Psoas muscle (tissue), 8 donors: Measurements from ENCODE around the gene EPHA4. TPM values are rescaled to one million over a fixed set of nuclear protein-coding genes. Genes with fewer than 3 reads are reported as not detected.

Experiments
- ATAC-seq, 4 donors: fragments of 200-7000 bp; cut with Tn5 transposase; one replicate each; pipeline ENCODE4 v1.9.1; 2020; ENCODE audit warnings: moderate library complexity in 3 of 4, mild to moderate bottlenecking in 2 of 4
- DNase-seq, 2 donors: peaks; one replicate each; pipeline ENCODE4 v3.0.0-alpha.2; 2020
- H3K27ac ChIP-seq: fragments of 200-600 bp; one replicate; pipeline ENCODE4 v1.8.0; 2022
- H3K27me3 ChIP-seq, 3 donors: fragments of 200-600 bp in 1 of 3; one replicate each; pipeline versions ENCODE4 v1.6.1 to v1.8.0; 2013 to 2022; ENCODE audit warnings: low read length in 2 of 3, mild to moderate bottlenecking in 2 of 3, moderate library complexity in 1 of 3; ENCODE audit not compliant: insufficient read depth in 3 of 3
- H3K36me3 ChIP-seq, 2 donors: fragments of 200-600 bp in 1 of 2; one replicate each; pipeline versions ENCODE4 v1.6.1 to v1.8.0; 2013 to 2022; ENCODE audit warnings: low read depth in 1 of 2, mild to moderate bottlenecking in 1 of 2, moderate library complexity in 1 of 2; ENCODE audit not compliant: insufficient read depth in 1 of 2
- H3K4me1 ChIP-seq: fragments of 200-600 bp; one replicate; pipeline ENCODE4 v1.8.0; 2022
- H3K4me3 ChIP-seq: fragments of 200-600 bp; one replicate; pipeline ENCODE4 v1.8.0; 2022; ENCODE audit warnings: mild to moderate bottlenecking
- H3K9me3 ChIP-seq: fragments of 200-600 bp; one replicate; pipeline ENCODE4 v1.8.0; 2022
- WGBS, 3 donors: extraction: QIAGEN DNeasy Blood & Tissue Kit; methylation state at CpG; one replicate each; pipeline versions ENCODE4 v1.1.6 to v1.1.7; 2013; 5-methylcytosine and 5-hydroxymethylcytosine counted together
- intact Hi-C, 2 donors: fragments of 100-400 bp; cut with DNase I; formaldehyde crosslinking; loops; one replicate each; pipeline versions ENCODE4 v1.11.0 to v1.14.2; 2022
- polyA plus RNA-seq, 3 donors: library from polyadenylated mRNA; stranded (reverse); fragments of 200-250 nt; gene quantifications; one replicate each; pipeline ENCODE4 v1.2.3, GENCODE V29; 2013
- total RNA-seq, 4 donors: library from RNA; stranded (reverse); fragmentation: NEBNext Ultra II Directional in 2 of 4; extraction: Animal tissue kit (Norgen Biotek cat#: 25700) in 2 of 4; gene quantifications; one replicate each; pipeline versions ENCODE4 v1.2.1 to v1.2.4, GENCODE V29; 2021 to 2023
- TF ChIP-seq, protein P1 (sequence below): fragments of 200-600 bp; IDR thresholded peaks from one replicate; pipeline ENCODE4 v1.8.0; 2022; ENCODE audit warnings: antibody characterized with exemption
- donor health status: healthy with polysubstance abuse.
- donor health status: DM: no; HTN: no; CAD: no; lungs with moderate emphysema.
- donor health status: Bipolar disorder and iron deficiency.
- donor health status: healthy.
- donor health status: DM: yes; HTN: yes; CAD: no.
- donor health status: DM: no; HTN: no; CAD: no.
- donor health status: DM: no; HTN: no; CAD: no.
- donor health status: DM: yes; HTN: yes; CAD: no.

The EPHA4 gene
- total and polyA plus RNA-seq, 7 donors, result 0.76 to 6.3 (median 3.8) TPM

DNA sequence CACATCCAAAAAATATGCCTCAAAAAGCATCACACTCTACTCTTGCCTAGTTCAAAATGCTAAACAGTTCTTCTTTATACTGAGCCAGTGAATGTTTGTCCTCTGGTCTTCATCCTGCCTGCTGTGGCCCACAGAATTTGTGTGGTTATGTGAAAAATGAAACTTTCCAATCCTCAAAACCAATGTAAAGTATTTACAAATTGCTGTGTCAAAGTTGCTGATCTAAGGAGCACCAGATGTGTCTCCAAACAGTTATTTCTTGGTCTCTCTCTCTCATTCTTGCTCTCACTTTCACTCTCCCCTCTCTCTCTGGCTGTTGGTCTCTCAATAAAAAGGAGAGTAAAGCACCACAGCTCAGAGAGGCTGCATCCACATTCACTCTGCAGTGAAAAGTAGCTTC is 23.0 kb downstream of the EPHA4 start:
- Histone ChIP-seq H3K4me1 (peaks cover 5% of the 10 kb centered on the region), H3K4me3 (no peak overlapping the region), H3K9me3 (no peaks in the 10 kb centered on the region), H3K36me3 (no peaks in the 10 kb centered on the region), H3K27ac (no peak overlapping the region), H3K27me3 (no peaks in the 10 kb centered on the region)
- ATAC-seq, result no peak
- no peak for DNase-seq
- intact Hi-C loops, result no loop called here
- TF ChIP-seq, protein P1, sequence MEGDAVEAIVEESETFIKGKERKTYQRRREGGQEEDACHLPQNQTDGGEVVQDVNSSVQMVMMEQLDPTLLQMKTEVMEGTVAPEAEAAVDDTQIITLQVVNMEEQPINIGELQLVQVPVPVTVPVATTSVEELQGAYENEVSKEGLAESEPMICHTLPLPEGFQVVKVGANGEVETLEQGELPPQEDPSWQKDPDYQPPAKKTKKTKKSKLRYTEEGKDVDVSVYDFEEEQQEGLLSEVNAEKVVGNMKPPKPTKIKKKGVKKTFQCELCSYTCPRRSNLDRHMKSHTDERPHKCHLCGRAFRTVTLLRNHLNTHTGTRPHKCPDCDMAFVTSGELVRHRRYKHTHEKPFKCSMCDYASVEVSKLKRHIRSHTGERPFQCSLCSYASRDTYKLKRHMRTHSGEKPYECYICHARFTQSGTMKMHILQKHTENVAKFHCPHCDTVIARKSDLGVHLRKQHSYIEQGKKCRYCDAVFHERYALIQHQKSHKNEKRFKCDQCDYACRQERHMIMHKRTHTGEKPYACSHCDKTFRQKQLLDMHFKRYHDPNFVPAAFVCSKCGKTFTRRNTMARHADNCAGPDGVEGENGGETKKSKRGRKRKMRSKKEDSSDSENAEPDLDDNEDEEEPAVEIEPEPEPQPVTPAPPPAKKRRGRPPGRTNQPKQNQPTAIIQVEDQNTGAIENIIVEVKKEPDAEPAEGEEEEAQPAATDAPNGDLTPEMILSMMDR, result no peak

DNA sequence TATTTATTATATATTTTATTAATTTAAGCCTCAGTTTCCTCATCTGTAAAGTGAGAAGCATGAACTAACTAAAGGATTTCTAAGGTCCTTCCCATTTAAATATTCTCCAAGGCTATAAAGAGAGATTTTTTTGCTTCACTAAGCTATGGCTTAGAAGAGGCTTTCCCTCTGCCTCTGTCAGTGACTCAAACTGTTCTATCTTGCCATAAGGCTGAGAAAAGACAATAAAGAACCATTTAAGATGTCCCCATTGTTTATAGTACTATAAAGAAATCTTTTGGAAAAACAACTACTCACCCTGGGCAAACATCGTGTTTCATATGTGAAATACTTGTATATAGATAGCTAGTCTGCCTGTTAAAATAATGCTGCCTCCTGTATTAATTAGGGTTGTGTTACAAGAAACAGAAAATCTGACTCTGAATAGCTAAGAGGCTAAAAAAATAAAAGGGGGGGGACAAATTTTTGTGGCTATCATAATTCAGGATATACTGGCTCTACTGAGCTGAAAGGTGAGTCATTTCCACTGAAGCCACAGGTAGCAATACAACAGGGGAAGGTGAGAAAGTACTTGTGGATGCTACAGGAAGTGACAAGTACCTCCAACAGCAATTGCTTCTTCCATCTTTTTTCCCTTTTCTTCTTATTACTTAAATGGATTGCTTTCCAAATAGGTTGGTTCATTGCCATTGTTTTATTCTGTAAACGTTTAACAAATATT is 25.4 kb downstream of the EPHA4 start:
- ATAC-seq (no peak), DNase-seq (no peak)
- Histone ChIP-seq H3K27ac (no peak overlapping the region), H3K9me3 (no peaks in the 10 kb centered on the region), H3K4me1 (no peaks in the 10 kb centered on the region), H3K27me3 (no peaks in the 10 kb centered on the region), H3K36me3 (no peaks in the 10 kb centered on the region), H3K4me3 (no peak overlapping the region)
- intact Hi-C loops, result no loop called here
- TF ChIP-seq, protein P1, result no peak
- 83 to 94% (median 85%) methylated on average over 2 of the region's 2 CpGs for WGBS, 3 donors

DNA sequence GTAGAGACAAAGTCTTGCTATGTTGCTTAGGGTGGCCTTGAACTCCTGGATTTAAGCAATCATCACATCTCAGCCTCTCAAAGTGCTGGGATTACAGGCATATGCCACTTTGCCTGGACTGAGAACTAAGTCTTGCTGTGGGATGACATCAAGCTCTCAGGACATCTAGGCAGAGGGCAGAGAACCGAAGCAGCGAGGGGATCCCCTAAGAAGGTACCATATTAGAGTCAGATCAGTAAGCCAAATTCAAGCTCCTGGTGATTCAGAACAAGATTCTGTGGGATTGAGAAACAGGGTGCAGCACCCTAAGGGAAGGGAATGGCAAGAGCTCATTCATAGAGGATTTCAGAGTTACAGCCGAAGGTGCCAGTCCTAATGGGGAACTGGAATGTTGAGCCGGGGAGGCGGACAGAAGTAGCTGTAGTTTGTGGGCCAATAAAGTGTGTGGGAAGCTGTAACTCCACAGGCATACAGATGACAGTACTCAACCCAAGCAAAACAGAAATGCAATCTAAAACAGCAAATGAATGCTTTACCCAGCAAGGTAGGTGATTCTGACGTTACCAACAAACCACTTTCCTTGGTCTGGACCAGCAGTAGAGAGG is 30.9 kb downstream of the EPHA4 start:
- H3K27me3 ChIP-seq, result no peaks in the 10 kb centered on the region
- 86 to 93% (median 88%) methylated on average over 6 of the region's 6 CpGs for WGBS, 3 donors

DNA sequence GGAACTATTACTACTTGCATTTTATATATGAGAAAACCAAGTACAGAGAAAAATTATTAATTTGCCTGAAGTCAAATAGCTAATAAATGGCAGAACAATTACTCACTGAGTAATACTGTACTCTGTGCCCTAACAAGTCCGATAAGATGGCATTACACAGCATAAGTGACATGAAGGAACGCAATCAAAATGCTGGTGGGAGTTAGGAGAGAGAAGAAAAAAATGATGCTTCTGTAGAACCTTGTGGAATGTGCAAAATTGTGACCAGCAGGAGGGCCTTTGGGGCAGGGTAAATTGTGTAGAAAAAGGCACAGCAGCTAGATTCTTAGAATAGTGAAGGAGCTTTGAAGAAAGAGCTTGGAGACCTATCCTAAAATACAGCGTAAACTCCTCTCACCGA is 32.9 kb downstream of the EPHA4 start:
- DNase-seq (no peak), ATAC-seq (no peak)
- Histone ChIP-seq H3K4me1 (no peaks in the 10 kb centered on the region), H3K27me3 (no peaks in the 10 kb centered on the region), H3K9me3 (no peaks in the 10 kb centered on the region), H3K36me3 (no peaks in the 10 kb centered on the region), H3K4me3 (no peak overlapping the region), H3K27ac (no peak overlapping the region)
- WGBS, 3 donors, result 93 to 94% (median 94%) methylated on average over 4 of the region's 4 CpGs
- intact Hi-C loops, result no loop called here
- TF ChIP-seq, protein P1, result no peak

More for the DNA sequence above, 30.9 kb downstream of the EPHA4 start:
- TF ChIP-seq, protein P1, result no peak
- no peak for DNase-seq
- Histone ChIP-seq H3K4me3 (no peak overlapping the region), H3K9me3 (no peaks in the 10 kb centered on the region), H3K4me1 (no peaks in the 10 kb centered on the region), H3K27ac (no peak overlapping the region), H3K36me3 (no peaks in the 10 kb centered on the region)
- intact Hi-C loops, result no loop called here
- no peak for ATAC-seq
